GM12875 (cell line): ENCODE data around the gene GRIK4.
"Not testable (repeated sequence)": the region's sequence is repeated elsewhere in the genome, so short reads cannot be mapped to it uniquely, and the experiment has no call there.

Source experiments
- H3K4me3 ChIP-seq: one replicate; pipeline ENCODE4 v1.5.1; 2011; ENCODE audit warnings: low read depth, low read length, control low read depth
- TF ChIP-seq, protein P1 (sequence below): IDR thresholded peaks from 2 replicates; pipeline ENCODE4 v1.5.1; 2011; ENCODE audit warnings: low read depth, mild to moderate bottlenecking, control low read depth, inconsistent platforms, low read length, moderate library complexity, borderline replicate concordance; ENCODE audit not compliant: insufficient read depth

The GRIK4 gene

DNA sequence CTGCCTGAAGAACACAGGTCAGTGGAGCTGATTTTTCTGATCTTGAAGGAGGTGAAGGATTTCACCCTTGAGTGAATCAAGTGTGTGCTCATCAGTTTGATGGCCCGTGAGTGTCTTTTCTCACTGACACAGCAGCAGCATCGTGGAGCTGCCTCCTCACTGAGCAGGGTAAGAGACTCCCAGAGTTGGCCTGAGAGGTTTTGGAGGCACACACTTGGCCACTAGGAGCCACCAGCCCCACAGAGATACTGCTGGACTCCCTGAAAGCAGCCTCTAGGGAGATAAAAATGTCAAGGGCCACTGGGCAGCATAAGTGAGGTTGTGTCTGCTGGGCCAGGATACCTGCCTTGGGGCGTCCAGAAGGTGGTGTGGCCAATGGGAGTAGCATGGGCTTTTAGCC, 245.4 kb downstream of the GRIK4 start:
- no peak overlapping the region for H3K4me3 ChIP-seq
- TF ChIP-seq, protein P1, sequence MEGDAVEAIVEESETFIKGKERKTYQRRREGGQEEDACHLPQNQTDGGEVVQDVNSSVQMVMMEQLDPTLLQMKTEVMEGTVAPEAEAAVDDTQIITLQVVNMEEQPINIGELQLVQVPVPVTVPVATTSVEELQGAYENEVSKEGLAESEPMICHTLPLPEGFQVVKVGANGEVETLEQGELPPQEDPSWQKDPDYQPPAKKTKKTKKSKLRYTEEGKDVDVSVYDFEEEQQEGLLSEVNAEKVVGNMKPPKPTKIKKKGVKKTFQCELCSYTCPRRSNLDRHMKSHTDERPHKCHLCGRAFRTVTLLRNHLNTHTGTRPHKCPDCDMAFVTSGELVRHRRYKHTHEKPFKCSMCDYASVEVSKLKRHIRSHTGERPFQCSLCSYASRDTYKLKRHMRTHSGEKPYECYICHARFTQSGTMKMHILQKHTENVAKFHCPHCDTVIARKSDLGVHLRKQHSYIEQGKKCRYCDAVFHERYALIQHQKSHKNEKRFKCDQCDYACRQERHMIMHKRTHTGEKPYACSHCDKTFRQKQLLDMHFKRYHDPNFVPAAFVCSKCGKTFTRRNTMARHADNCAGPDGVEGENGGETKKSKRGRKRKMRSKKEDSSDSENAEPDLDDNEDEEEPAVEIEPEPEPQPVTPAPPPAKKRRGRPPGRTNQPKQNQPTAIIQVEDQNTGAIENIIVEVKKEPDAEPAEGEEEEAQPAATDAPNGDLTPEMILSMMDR: no peak

DNA sequence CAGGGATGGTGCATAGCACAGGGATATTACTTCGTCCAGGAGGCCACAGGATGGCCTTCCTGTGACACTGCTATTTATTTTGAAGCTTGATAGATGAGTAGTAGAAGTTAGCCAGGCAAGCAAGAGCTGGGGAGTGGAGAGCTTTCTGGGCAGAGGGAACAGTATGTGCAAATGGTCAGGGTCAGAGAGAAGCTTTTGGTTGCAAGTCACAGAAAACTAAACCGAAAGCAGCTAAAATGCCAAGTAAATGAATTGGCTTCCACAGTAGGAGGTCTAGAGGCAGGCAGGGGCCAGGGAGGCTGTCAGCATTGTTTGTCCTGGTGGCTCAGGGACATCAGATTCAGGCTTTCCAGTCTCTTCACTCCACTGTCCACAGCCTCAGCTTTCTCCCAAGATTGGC, 247.5 kb downstream of the GRIK4 start:
- TF ChIP-seq, protein P1: no peak

DNA sequence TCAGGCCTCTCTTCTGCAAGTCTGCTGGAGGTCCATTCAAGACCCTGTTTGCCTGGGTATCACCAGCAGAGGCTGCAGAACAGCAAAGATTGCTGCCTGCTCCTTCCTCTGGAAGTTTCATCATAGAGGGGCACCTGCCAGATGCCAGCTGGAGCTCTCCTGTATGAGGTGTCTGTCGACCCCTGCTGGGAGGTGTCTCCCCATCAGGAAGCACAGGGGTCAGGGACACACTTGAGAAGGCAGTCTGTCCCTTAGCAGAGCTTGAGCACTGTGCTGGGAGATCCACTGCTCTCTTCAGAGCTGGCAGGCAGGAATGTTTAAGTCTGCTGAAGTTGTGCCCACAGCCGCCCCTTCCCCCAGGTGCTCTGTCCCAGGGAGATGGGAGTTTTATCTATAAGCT, 254.2 kb downstream of the GRIK4 start:
- H3K4me3 ChIP-seq: not testable (repeated sequence)

More for the DNA sequence above, 247.5 kb downstream of the GRIK4 start:
- H3K4me3 ChIP-seq: no peak overlapping the region

DNA sequence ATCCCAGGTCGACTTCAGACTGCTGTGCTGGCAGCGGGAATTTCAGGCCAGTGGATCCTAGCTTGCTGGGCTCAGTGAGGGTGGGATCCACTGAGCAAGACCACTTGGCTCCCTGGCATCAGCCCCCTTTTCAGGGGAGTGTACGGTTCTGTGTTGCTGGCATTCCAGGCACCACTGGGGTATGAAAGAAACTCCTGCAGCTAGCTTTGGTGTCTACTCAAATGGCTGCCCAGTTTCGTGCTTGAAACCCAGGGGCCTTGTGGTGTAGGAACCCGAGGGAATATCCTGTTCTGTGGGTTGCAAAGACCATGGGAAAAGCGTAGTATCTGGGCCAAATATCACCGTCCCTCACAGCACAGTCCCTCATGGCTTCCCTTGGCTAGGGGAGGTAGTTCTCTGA, 254.8 kb downstream of the GRIK4 start:
- TF ChIP-seq, protein P1: no peak

DNA sequence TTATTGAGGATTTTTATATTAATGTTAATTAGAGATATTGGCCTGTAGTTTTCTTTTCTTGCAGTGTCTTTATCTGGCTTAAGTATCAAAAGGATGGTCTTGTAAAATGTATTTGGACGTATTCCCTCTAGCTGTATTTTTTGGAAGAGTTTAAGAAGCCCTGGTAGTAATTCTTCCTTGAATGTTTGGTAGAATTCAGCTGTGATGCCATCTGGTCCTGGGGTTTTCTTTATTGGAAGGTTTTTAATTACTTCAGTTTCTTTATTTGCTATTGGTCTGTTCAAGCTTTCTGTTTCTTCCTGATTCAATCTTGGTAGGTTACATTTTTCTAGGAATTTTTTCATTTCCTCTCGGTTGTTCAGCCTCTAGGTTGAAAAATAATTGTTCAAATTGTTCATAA, 257.4 kb downstream of the GRIK4 start:
- H3K4me3 ChIP-seq: no peak overlapping the region
- TF ChIP-seq, protein P1: no peak

More for the DNA sequence above, 254.8 kb downstream of the GRIK4 start:
- no peak overlapping the region for H3K4me3 ChIP-seq

DNA sequence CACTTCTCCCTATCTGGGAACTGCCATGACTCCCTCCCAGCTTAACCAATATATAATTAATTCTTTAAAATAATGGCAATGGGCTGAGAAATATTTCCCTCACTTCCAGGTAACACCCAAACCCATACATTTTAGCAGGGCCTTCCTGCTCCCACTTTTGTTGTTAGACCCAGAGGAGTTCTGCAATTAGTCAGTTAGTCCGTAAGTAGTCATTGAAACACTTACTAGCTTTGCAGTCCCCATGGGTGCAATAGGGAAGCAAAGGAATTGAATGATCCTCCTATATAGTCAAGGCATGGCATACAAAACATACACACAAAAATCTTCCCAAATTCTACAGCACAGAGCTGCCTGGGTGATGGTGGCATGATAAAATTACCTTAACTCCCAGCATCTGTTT, 258.4 kb downstream of the GRIK4 start:
- H3K4me3 ChIP-seq: no peak overlapping the region
- TF ChIP-seq, protein P1: no peak

DNA sequence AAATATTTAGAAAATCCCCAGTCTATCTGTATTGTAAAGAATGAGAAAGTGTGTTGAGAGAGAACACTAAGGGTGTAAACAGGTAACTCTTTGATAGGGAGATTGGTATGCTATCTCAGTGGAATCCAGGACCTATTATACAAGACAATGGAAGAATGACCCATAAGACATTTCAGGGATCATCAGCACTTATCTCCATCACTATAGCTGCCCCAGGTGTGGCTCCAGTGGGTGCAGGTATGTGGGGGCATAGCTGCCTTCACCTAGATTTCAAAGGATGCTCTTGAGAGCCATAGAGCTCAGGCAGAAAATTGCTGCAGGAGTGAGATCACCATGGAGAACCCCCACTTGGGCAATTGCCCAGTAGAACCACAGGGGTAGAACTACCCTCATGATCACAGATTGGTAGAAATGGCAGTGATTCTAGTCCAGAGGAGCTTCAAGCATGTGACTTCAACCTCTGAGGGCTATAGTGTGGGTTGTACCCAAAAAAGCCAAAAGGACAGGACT, 260.1 kb downstream of the GRIK4 start:
- TF ChIP-seq, protein P1: no peak

More for the DNA sequence above, 260.1 kb downstream of the GRIK4 start:
- no peak overlapping the region for H3K4me3 ChIP-seq
